GM12873 (cell line): ENCODE measurements around the gene CCDC188.

Experiments used
- TF ChIP-seq, protein P1 (sequence below): IDR thresholded peaks from 2 replicates; pipeline ENCODE4 v1.5.1; 2012; ENCODE audit warnings: low read depth, mild to moderate bottlenecking, moderate library complexity, low read length, control low read depth; ENCODE audit not compliant: insufficient read depth; ENCODE audit errors: missing control alignments

The CCDC188 gene

DNA sequence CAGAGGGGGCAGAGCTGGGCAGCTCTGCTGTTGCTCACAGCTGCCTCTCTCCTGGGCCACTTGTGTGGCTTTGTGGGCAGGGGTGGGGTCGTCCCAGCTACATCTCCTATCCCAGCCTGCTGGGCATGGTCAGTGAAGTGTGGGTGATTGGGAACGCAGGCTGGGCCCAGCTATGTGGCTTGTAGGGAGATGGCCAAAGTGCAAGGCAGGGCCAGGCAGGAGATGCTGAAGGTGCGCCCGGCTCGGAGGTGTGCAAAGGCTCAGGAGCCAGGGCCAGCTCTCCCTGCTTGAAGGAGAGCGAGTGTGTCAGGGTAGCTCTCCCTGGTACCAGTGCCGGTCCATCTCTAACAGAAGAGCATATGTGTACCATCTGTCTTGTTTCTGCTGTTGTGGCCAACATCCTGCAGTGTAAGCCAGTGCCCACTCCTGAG, 43.4 kb downstream of the CCDC188 start:
- TF ChIP-seq, protein P1, sequence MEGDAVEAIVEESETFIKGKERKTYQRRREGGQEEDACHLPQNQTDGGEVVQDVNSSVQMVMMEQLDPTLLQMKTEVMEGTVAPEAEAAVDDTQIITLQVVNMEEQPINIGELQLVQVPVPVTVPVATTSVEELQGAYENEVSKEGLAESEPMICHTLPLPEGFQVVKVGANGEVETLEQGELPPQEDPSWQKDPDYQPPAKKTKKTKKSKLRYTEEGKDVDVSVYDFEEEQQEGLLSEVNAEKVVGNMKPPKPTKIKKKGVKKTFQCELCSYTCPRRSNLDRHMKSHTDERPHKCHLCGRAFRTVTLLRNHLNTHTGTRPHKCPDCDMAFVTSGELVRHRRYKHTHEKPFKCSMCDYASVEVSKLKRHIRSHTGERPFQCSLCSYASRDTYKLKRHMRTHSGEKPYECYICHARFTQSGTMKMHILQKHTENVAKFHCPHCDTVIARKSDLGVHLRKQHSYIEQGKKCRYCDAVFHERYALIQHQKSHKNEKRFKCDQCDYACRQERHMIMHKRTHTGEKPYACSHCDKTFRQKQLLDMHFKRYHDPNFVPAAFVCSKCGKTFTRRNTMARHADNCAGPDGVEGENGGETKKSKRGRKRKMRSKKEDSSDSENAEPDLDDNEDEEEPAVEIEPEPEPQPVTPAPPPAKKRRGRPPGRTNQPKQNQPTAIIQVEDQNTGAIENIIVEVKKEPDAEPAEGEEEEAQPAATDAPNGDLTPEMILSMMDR, result no peak

DNA sequence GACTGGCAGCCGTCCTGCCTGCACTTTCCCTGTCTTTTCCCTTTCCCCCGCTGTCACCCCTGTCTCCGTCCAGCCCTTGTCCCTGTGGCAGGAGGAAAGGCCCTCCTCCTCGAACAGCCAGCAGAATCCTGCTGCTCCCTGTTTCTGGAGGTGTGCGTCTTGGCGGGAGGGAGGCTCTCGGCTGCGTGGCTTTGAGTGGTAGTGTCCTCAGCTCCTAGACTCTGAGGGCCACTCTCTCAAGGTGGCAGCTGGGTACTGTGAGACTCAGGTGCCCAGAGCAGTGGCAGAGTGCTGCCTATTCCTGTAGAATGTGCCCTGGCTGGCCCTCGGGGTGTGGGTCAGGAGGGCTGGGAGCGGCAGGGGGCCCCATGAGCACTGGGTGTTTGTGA, 44.0 kb downstream of the CCDC188 start:
- TF ChIP-seq, protein P1, result no peak

DNA sequence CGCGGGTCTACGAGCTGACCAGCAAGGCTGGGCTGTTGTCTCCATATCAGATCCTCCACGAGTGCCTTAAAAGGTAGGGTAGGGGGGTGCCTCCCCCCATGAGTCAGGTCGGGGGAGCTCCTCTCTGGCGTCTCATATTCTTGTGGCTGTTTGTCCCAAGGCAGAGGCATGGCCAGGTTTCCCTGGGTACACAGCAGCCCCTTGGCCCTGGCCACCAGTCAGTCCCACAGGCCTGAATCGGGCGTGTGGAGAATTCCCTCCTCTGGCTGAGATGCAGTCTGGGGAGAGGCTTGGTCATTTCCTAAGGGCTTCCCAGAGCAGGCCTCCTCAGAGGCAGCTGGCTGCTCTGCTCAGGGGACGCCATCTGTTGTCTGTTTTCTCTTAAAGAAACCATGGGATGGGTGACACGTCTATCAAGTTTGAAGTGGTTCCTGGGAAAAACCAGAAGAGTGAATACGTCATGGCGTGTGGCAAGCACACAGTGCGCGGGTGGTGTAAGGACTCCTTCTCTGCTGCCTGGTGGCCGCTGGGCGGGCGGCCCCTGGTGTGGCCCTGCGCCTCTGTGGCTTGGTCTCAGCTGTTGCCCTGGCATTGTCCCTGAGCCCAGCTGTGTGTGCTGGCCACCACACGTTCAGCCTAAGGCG, 44.5 kb downstream of the CCDC188 start:
- TF ChIP-seq, protein P1, result no peak

DNA sequence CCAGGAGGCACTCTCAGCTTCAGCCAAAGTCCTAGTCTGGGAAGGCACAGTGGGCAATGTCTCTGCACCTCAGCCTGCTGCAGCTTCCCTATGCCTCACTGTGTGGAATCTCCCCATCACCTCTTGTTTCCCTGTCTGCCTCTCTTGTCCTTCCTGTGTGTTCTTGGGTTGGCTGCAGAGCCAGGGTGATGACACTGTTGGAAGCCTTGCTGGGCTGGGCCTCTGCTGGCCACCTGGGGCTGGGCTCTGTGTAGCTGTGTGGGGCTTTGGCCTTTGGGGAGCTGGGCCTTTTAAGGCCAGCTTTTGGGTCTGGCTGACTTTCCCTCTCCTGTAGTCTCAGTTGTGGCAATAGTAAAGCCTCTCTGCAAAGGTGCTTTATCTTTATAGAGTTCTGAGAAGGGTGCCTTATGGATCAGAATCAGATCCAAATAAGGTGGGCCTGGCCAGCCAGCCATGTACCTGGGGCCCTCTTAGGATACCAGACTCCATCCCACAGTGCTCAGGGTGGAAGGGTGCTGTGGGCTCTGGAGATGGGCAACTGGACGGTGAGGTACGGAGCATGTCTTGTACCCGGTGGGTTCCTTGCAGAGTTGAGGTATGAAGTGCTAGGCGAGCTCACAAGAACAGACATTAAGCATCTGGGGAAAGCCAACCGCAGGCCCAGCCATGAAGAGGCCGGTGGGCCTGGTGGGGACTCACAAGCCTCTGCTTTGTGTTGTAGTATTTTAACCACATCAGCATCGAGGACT, 45.2 kb downstream of the CCDC188 start:
- TF ChIP-seq, protein P1, result no peak

DNA sequence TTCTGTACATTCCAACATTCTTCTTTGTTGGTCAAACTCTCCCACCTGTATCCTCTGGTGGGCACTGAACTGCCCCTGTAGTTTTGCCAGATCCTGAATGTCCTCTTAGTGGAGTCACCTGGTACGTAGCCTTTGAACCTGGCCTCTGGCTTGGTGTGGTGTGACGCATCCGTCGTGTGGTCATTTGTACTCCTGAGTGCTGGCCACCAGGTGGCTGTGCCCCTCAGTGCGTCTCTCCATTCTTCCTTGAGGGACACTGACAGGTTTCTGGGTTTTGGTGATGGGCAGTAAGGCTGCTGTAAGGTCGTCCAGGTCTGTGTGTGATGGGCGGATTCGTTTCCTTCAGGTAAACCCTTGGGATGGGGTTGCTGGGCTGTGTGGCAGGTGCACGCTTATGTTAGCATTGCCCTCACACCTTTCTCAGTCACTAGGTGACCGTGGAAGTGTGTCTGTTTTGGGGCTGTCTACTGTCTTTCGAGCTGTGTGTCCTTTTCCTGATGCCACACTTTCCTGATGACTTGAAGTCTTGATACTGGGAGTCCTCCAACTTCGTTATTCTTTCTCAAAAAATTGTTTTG, 48.6 kb downstream of the CCDC188 start:
- TF ChIP-seq, protein P1, result peak; percentile 11

DNA sequence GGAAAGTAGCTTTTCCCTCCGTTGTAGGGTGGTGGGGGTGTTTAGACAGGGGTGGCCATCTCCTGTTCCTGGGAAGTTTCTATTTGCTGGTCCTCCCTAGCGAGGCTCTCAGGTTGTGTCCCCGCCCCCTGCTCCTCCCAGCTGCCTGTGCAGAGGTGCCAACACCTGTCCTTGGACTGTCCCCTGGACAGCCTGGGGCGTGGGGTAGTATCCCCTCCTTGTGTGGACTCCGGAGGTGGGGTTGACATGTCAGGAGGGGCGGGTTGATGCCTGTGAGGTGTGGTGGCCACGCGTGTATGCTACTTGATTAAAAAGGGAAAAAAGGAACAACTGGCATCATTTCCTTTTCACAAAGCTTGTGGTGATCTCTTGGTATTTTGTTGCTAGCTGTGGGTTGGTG, 49.2 kb downstream of the CCDC188 start:
- TF ChIP-seq, protein P1, result no peak

DNA sequence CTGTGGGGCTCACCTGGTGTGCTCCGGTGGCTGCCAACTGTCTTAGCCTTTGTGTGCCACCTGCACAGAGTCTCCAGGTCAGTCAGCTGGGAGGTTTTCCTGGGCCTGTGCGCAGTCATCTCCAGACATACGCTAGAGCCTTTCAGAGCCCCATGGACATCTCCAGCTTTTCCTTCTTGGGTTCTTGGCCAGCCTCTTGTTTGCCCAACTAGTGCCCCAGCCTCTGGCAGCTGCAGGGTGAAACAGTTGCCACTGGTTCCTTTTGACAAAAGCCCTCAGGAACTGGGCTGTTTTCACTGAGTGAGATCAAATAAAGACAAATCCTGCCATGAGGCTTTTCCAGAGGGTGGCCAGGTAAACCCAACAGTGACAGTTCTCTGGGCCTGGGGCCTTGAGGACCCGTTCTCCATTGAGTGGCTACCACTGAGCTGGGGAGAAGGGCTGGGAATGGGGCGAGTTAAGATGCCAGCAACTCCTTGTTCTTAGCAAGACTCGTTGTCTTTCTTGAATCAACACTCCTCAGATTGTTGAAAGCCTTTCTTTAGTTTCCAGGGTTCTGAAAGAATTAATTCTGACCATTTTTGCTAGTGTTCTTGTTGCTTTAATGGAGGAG, 51.6 kb downstream of the CCDC188 start:
- TF ChIP-seq, protein P1, result no peak
